MCF 10A (cell line): ENCODE data around the gene RASD1. TPM values are rescaled to one million over a fixed set of nuclear protein-coding genes. Genes with fewer than 3 reads are reported as not detected.

Experiments
- BruUV-seq: library from RNA; stranded (reverse); fragments of 400-500 nt; replicated peaks from 2 replicates; lab custom pipeline; 2021; lab: Mats Ljungman, UMichigan
- CTCF ChIA-PET: fragments of 300-600 bp; sonication (Branson Sonifier 250); formaldehyde crosslinking; extraction: SDS; loops from one replicate; lab custom pipeline; 2021; ENCODE audit warnings: antibody characterized with exemption, inconsistent platforms; lab: Yijun Ruan, JAX
- POLR2A ChIA-PET: fragments of 300-600, 350-650 bp; sonication (Branson Sonifier 250); formaldehyde crosslinking; extraction: SDS; loops from one replicate; lab custom pipeline; 2020; ENCODE audit warnings: antibody characterized with exemption, inconsistent platforms; lab: Yijun Ruan, JAX
- DNase-seq: peaks from one replicate; pipeline ENCODE4 v3.0.0-alpha.2; 2018; ENCODE audit not compliant: unreplicated experiment
- H3K27ac Mint-ChIP-seq: one replicate; pipeline ENCODE4 v1.8.0; 2022; ENCODE audit warnings: mild to moderate bottlenecking, low read depth, mixed read lengths; ENCODE audit not compliant: unreplicated experiment
- H3K27me3 Mint-ChIP-seq: one replicate; pipeline ENCODE4 v1.8.0; 2022; ENCODE audit warnings: mixed read lengths; ENCODE audit not compliant: insufficient read depth, unreplicated experiment
- H3K36me3 Mint-ChIP-seq: one replicate; pipeline ENCODE4 v1.8.0; 2022; ENCODE audit warnings: mild to moderate bottlenecking, moderate library complexity, mixed read lengths; ENCODE audit not compliant: insufficient read depth, unreplicated experiment
- H3K4me1 Mint-ChIP-seq: one replicate; pipeline ENCODE4 v1.8.0; 2022; ENCODE audit warnings: mixed read lengths; ENCODE audit not compliant: insufficient read depth, unreplicated experiment
- H3K4me3 Mint-ChIP-seq: one replicate; pipeline ENCODE4 v1.8.0; 2022; ENCODE audit warnings: mild to moderate bottlenecking, moderate library complexity, mixed read lengths; ENCODE audit not compliant: unreplicated experiment
- H3K9me3 Mint-ChIP-seq: one replicate; pipeline ENCODE4 v1.8.0; 2022; ENCODE audit warnings: mixed read lengths; ENCODE audit not compliant: unreplicated experiment
- CTCF ChIP-seq: fragments of 200-600 bp; IDR thresholded peaks from one replicate; pipeline ENCODE4 v1.8.0; 2022; ENCODE audit warnings: antibody characterized with exemption, mild to moderate bottlenecking; ENCODE audit not compliant: unreplicated experiment
- intact Hi-C: fragments of 100-400 bp; cut with micrococcal nuclease; formaldehyde crosslinking; loops from 2 replicates; pipeline ENCODE4 v1.14.1; 2022
- total RNA-seq: library from RNA; stranded (reverse); gene quantifications from 2 replicates; pipeline ENCODE4 v1.2.3, GENCODE V29; 2022

The RASD1 gene
- total RNA-seq, 1 experiment from 2014 or later: 0.21 TPM

- no peaks in the 10 kb centered on the region for H3K36me3 Mint-ChIP-seq
- H3K4me1 Mint-ChIP-seq: peaks cover 8% of the 10 kb centered on the region
- POLR2A ChIA-PET: no interaction called here
- intact Hi-C loops: no loop called here
- H3K9me3 Mint-ChIP-seq: no peaks in the 10 kb centered on the region
- no peak overlapping the region for H3K27ac Mint-ChIP-seq
- H3K4me3 Mint-ChIP-seq: no peak overlapping the region
- no peak for TF ChIP-seq CTCF
- BruUV-seq: no TSS peak
- no peak for DNase-seq
- CTCF ChIA-PET: no interaction called here
- peaks cover 11% of the 10 kb centered on the region for H3K27me3 Mint-ChIP-seq
These were observed 48.9 kb downstream of the RASD1 start for GRCh38 chr17:17447264-17447663.

DNA sequence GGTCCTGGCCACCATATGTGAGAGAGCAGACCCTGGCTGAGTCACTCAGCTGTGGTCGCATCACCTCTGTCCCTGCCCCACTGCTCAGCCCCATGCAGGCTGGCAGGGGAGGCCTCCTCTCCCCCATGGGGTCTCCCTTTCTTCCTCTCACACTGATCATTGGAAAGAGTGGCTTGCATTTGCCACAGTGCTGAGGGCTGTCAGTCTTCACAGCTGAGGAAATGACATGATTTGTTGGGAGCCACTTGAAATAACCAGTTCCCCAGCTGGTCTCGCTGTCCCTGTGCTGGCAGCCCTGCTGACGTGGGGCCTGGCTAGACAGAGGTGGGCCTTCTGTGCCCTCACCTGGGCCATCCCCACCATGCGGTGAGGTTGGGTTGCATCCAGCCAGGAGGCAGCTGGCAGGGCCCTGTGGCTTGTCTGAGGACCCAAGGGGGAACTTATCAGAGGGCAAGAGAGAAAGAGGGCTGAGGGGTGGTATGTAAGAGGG lies 49.5 kb downstream of the RASD1 start:
- peaks cover 11% of the 10 kb centered on the region for H3K27me3 Mint-ChIP-seq
- CTCF ChIA-PET: no interaction called here
- peaks cover 8% of the 10 kb centered on the region for H3K4me1 Mint-ChIP-seq
- H3K9me3 Mint-ChIP-seq: no peaks in the 10 kb centered on the region
- TF ChIP-seq CTCF: no peak
- no peak for DNase-seq
- H3K27ac Mint-ChIP-seq: no peak overlapping the region
- no peaks in the 10 kb centered on the region for H3K36me3 Mint-ChIP-seq
- no TSS peak for BruUV-seq
- POLR2A ChIA-PET: no interaction called here
- intact Hi-C loops: no loop called here
- H3K4me3 Mint-ChIP-seq: no peak overlapping the region

- BruUV-seq: no TSS peak
- no peaks in the 10 kb centered on the region for H3K36me3 Mint-ChIP-seq
- H3K27ac Mint-ChIP-seq: no peak overlapping the region
- peaks cover 11% of the 10 kb centered on the region for H3K27me3 Mint-ChIP-seq
- no peak for TF ChIP-seq CTCF
- POLR2A ChIA-PET: no interaction called here
- H3K4me1 Mint-ChIP-seq: peaks cover 8% of the 10 kb centered on the region
- CTCF ChIA-PET: no interaction called here
- DNase-seq: peak; percentile 67
- intact Hi-C loops: no loop called here
- H3K4me3 Mint-ChIP-seq: no peak overlapping the region
- no peaks in the 10 kb centered on the region for H3K9me3 Mint-ChIP-seq
These were observed 50.1 kb downstream of the RASD1 start for GRCh38 chr17:17445925-17446665.

GRCh38 chr17:17445296-17445924 lies 50.8 kb downstream of the RASD1 start:
- POLR2A ChIA-PET: interaction anchor here (0.7 kb wide), 1 partner anchor 28 kb away, joined by 3 read pairs; no protein-coding TSS in a partner anchor
- DNase-seq: no peak
- Mint-ChIP-seq H3K27ac (no peak overlapping the region), H3K4me1 (peaks cover 8% of the 10 kb centered on the region), H3K36me3 (no peaks in the 10 kb centered on the region), H3K27me3 (peaks cover 11% of the 10 kb centered on the region), H3K4me3 (no peak overlapping the region), H3K9me3 (no peaks in the 10 kb centered on the region)
- TF ChIP-seq CTCF: no peak
- CTCF ChIA-PET: no interaction called here
- intact Hi-C loops: no loop called here
- no TSS peak for BruUV-seq
